CD8-positive, alpha-beta memory T cell (primary cell): Measurements from ENCODE around the gene CCDC182. TPM values are rescaled to one million over a fixed set of nuclear protein-coding genes. Genes with fewer than 3 reads are reported as not detected.

Source experiments
- CTCF ChIA-PET: fragments of 350-600 bp; sonication (Branson Sonifier 250); formaldehyde crosslinking; loops from one replicate; lab custom pipeline; 2021; ENCODE audit warnings: antibody characterized with exemption; lab: Charles Lee
- POLR2A ChIA-PET: fragments of 350-600 bp; sonication (Branson Sonifier 250); formaldehyde crosslinking; loops from one replicate; lab custom pipeline; 2021; ENCODE audit warnings: antibody characterized with exemption; lab: Charles Lee
- DNase-seq, 5 donors: peaks; one replicate each; pipeline versions ENCODE4 v3.0.0 to v3.0.0-alpha.2; 2020 to 2022; ENCODE audit warnings: mixed read lengths in 1 of 5
- H3K27ac ChIP-seq: one replicate; pipeline ENCODE4 v1.7.0; 2013; ENCODE audit warnings: low read depth, mild to moderate bottlenecking, low read length, moderate library complexity
- H3K27me3 ChIP-seq: 2 replicates; pipeline ENCODE4 v1.7.0; 2013; ENCODE audit warnings: low read length, mild to moderate bottlenecking; ENCODE audit not compliant: insufficient read depth, poor library complexity, severe bottlenecking
- H3K36me3 ChIP-seq: 2 replicates; pipeline ENCODE4 v1.7.0; 2013; ENCODE audit warnings: mild to moderate bottlenecking, low read length, moderate library complexity; ENCODE audit not compliant: insufficient read depth
- H3K4me1 ChIP-seq: 2 replicates; pipeline ENCODE4 v1.7.0; 2013; ENCODE audit warnings: mild to moderate bottlenecking, low read length, moderate library complexity; ENCODE audit not compliant: insufficient read depth
- H3K4me3 ChIP-seq: 2 replicates; pipeline ENCODE4 v1.7.0; 2013; ENCODE audit warnings: mild to moderate bottlenecking, low read length
- H3K9me3 ChIP-seq: 2 replicates; pipeline ENCODE4 v1.7.0; 2013; ENCODE audit warnings: mild to moderate bottlenecking, low read length
- H3K27ac Mint-ChIP-seq, 8 donors: one replicate each; pipeline ENCODE4 v1.8.0; 2020 to 2021; ENCODE audit warnings: mixed read lengths in 8 of 8, mild to moderate bottlenecking in 6 of 8, inconsistent platforms in 3 of 8, moderate library complexity in 3 of 8
- H3K27me3 Mint-ChIP-seq, 2 donors: one replicate each; pipeline ENCODE4 v1.8.0; 2020 to 2021; ENCODE audit warnings: mixed read lengths in 2 of 2, mild to moderate bottlenecking in 1 of 2, moderate library complexity in 1 of 2
- H3K36me3 Mint-ChIP-seq, 3 donors: one replicate each; pipeline ENCODE4 v1.8.0; 2020 to 2021; ENCODE audit warnings: mixed read lengths in 3 of 3, inconsistent platforms in 1 of 3, mild to moderate bottlenecking in 1 of 3
- H3K4me1 Mint-ChIP-seq, 3 donors: one replicate each; pipeline ENCODE4 v1.8.0; 2020 to 2021; ENCODE audit warnings: mixed read lengths in 3 of 3, inconsistent platforms in 1 of 3, mild to moderate bottlenecking in 1 of 3
- H3K4me3 Mint-ChIP-seq, 7 donors: one replicate each; pipeline ENCODE4 v1.8.0; 2020 to 2021; ENCODE audit warnings: mixed read lengths in 7 of 7, mild to moderate bottlenecking in 6 of 7, moderate library complexity in 4 of 7, inconsistent platforms in 2 of 7
- H3K9me3 Mint-ChIP-seq, 5 donors: one replicate each; pipeline ENCODE4 v1.8.0; 2020 to 2022; ENCODE audit warnings: mixed read lengths in 5 of 5, mild to moderate bottlenecking in 3 of 5, moderate library complexity in 2 of 5, inconsistent platforms in 1 of 5
- polyA plus RNA-seq: library from polyadenylated mRNA; unstranded; fragments of 300-500 nt; fragmentation: Illumina TruSeq; gene quantifications from one replicate; pipeline ENCODE4 v1.2.3, GENCODE V29; 2021
- total RNA-seq, 2 experiments: library from RNA; stranded (reverse); gene quantifications; one replicate each; pipeline ENCODE4 v1.2.3, GENCODE V29; 2021

Gene CCDC182
- total and polyA plus RNA-seq, 3 experiments from 2014 or later: not detected

- no peaks in the 10 kb centered on the region for H3K4me1 ChIP-seq
- H3K4me3 ChIP-seq: no peak overlapping the region
- DNase-seq: no peak
- no peak overlapping the region for H3K4me3 Mint-ChIP-seq
- ChIA-PET CTCF (interaction anchor here (1.5 kb wide), 1 partner anchor 14 kb away, joined by 3 read pairs; no protein-coding TSS in a partner anchor), POLR2A (no interaction called here)
- H3K27me3 Mint-ChIP-seq: peaks cover 23 to 46% of the 10 kb centered on the region in 2 donors
- peaks cover 0 to 4% (median 0%) of the 10 kb centered on the region in 3 donors for H3K36me3 Mint-ChIP-seq
- H3K9me3 Mint-ChIP-seq: peaks cover 0 to 6% (median 0%) of the 10 kb centered on the region in 5 donors
- no peaks in the 10 kb centered on the region for H3K4me1 Mint-ChIP-seq
- H3K27ac ChIP-seq: no peak overlapping the region
- H3K27me3 ChIP-seq: no peaks in the 10 kb centered on the region
- H3K36me3 ChIP-seq: no peaks in the 10 kb centered on the region
- H3K27ac Mint-ChIP-seq: no peak overlapping the region
- H3K9me3 ChIP-seq: no peaks in the 10 kb centered on the region
Observed at GRCh38 chr17:57714665-57715180, 30.4 kb downstream of the CCDC182 start.

- no peak overlapping the region for H3K4me3 ChIP-seq
- H3K4me1 ChIP-seq: no peaks in the 10 kb centered on the region
- no peak for DNase-seq
- Mint-ChIP-seq H3K27ac (no peak overlapping the region), H3K4me1 (no peaks in the 10 kb centered on the region), H3K4me3 (no peak overlapping the region), H3K27me3 (peaks cover 23 to 46% of the 10 kb centered on the region in 2 donors), H3K36me3 (peaks cover 0 to 4% (median 0%) of the 10 kb centered on the region in 3 donors), H3K9me3 (peaks cover 0 to 6% (median 0%) of the 10 kb centered on the region in 5 donors)
- no peak overlapping the region for H3K27ac ChIP-seq
- H3K9me3 ChIP-seq: no peaks in the 10 kb centered on the region
- no peaks in the 10 kb centered on the region for H3K36me3 ChIP-seq
- ChIA-PET CTCF (no interaction called here), POLR2A (no interaction called here)
- no peaks in the 10 kb centered on the region for H3K27me3 ChIP-seq
Observed at GRCh38 chr17:57713140-57713539, 32.0 kb downstream of the CCDC182 start.

GRCh38 chr17:57708410-57708809 is 36.7 kb downstream of the CCDC182 start:
- Mint-ChIP-seq H3K36me3 (peaks cover 0 to 4% (median 0%) of the 10 kb centered on the region in 3 donors), H3K27me3 (peaks cover 3 to 12% of the 10 kb centered on the region in 2 donors), H3K9me3 (peaks cover 0 to 6% (median 0%) of the 10 kb centered on the region in 5 donors), H3K4me3 (no peak overlapping the region), H3K4me1 (peaks cover 5 to 12% (median 6%) of the 10 kb centered on the region in 3 donors), H3K27ac (peak overlapping the region in 1 of 8 donors; percentile 4)
- Histone ChIP-seq H3K4me3 (no peak overlapping the region), H3K27ac (no peak overlapping the region), H3K9me3 (no peaks in the 10 kb centered on the region), H3K4me1 (no peaks in the 10 kb centered on the region), H3K27me3 (no peaks in the 10 kb centered on the region), H3K36me3 (no peaks in the 10 kb centered on the region)
- CTCF ChIA-PET: no interaction called here
- POLR2A ChIA-PET: no interaction called here
- no peak for DNase-seq

GRCh38 chr17:57707892-57708291 is 37.2 kb downstream of the CCDC182 start:
- peaks cover 0 to 7% of the 10 kb centered on the region in 2 donors for H3K27me3 Mint-ChIP-seq
- H3K36me3 ChIP-seq: no peaks in the 10 kb centered on the region
- H3K27ac ChIP-seq: no peak overlapping the region
- H3K4me3 Mint-ChIP-seq: no peak overlapping the region
- no peak overlapping the region for H3K4me3 ChIP-seq
- no peak for DNase-seq
- POLR2A ChIA-PET: no interaction called here
- H3K36me3 Mint-ChIP-seq: peaks cover 0 to 4% (median 0%) of the 10 kb centered on the region in 3 donors
- CTCF ChIA-PET: no interaction called here
- H3K27ac Mint-ChIP-seq: peak overlapping the region in 1 of 8 donors; percentile 84
- no peaks in the 10 kb centered on the region for H3K9me3 ChIP-seq
- H3K27me3 ChIP-seq: no peaks in the 10 kb centered on the region
- H3K9me3 Mint-ChIP-seq: peaks cover 0 to 6% (median 0%) of the 10 kb centered on the region in 5 donors
- peaks cover 5 to 12% (median 6%) of the 10 kb centered on the region in 3 donors for H3K4me1 Mint-ChIP-seq
- H3K4me1 ChIP-seq: no peaks in the 10 kb centered on the region

GRCh38 chr17:57706761-57707160 is 38.3 kb downstream of the CCDC182 start:
- H3K4me3 ChIP-seq: no peak overlapping the region
- Mint-ChIP-seq H3K27me3 (peaks cover 0 to 6% of the 10 kb centered on the region in 2 donors), H3K4me1 (peaks cover 5 to 12% (median 6%) of the 10 kb centered on the region in 3 donors), H3K36me3 (peaks cover 0 to 4% (median 0%) of the 10 kb centered on the region in 3 donors), H3K4me3 (no peak overlapping the region), H3K27ac (peak overlapping the region in 4 of 8 donors; percentile 1 to 74 (median 25)), H3K9me3 (peaks cover 0 to 6% (median 0%) of the 10 kb centered on the region in 5 donors)
- ChIA-PET POLR2A (no interaction called here), CTCF (no interaction called here)
- H3K27ac ChIP-seq: no peak overlapping the region
- no peaks in the 10 kb centered on the region for H3K9me3 ChIP-seq
- no peak for DNase-seq
- H3K27me3 ChIP-seq: no peaks in the 10 kb centered on the region
- H3K36me3 ChIP-seq: no peaks in the 10 kb centered on the region
- H3K4me1 ChIP-seq: no peaks in the 10 kb centered on the region

GRCh38 chr17:57705921-57706695 is 39.0 kb downstream of the CCDC182 start:
- Mint-ChIP-seq H3K4me1 (peaks cover 5 to 12% (median 6%) of the 10 kb centered on the region in 3 donors), H3K27me3 (no peaks in the 10 kb centered on the region), H3K9me3 (peaks cover 0 to 6% (median 0%) of the 10 kb centered on the region in 5 donors), H3K4me3 (no peak overlapping the region), H3K27ac (peak overlapping the region in 5 of 8 donors; percentile 1 to 47 (median 9)), H3K36me3 (peaks cover 0 to 2% (median 0%) of the 10 kb centered on the region in 3 donors)
- no peaks in the 10 kb centered on the region for H3K9me3 ChIP-seq
- DNase-seq: no peak
- H3K4me1 ChIP-seq: no peaks in the 10 kb centered on the region
- ChIA-PET POLR2A (no interaction called here), CTCF (interaction anchor here (0.6 to 1.5 kb wide), 2 partner anchors 42 to 872 kb away, joined by 3 read pairs; no protein-coding TSS in a partner anchor)
- no peaks in the 10 kb centered on the region for H3K27me3 ChIP-seq
- no peak overlapping the region for H3K4me3 ChIP-seq
- no peak overlapping the region for H3K27ac ChIP-seq
- no peaks in the 10 kb centered on the region for H3K36me3 ChIP-seq

- no peak overlapping the region for H3K27ac ChIP-seq
- no peak for DNase-seq
- no peaks in the 10 kb centered on the region for H3K36me3 Mint-ChIP-seq
- no peaks in the 10 kb centered on the region for H3K9me3 ChIP-seq
- H3K4me3 Mint-ChIP-seq: no peak overlapping the region
- no peaks in the 10 kb centered on the region for H3K27me3 Mint-ChIP-seq
- H3K4me1 Mint-ChIP-seq: peaks cover 5 to 14% (median 8%) of the 10 kb centered on the region in 3 donors
- ChIA-PET POLR2A (no interaction called here), CTCF (no interaction called here)
- no peaks in the 10 kb centered on the region for H3K4me1 ChIP-seq
- H3K9me3 Mint-ChIP-seq: no peaks in the 10 kb centered on the region
- no peak overlapping the region for H3K4me3 ChIP-seq
- H3K27me3 ChIP-seq: no peaks in the 10 kb centered on the region
- no peaks in the 10 kb centered on the region for H3K36me3 ChIP-seq
- peak overlapping the region in 2 of 8 donors; percentile 8 to 71 for H3K27ac Mint-ChIP-seq
Observed at GRCh38 chr17:57704448-57704847, 40.7 kb downstream of the CCDC182 start.

- H3K27me3 Mint-ChIP-seq: no peaks in the 10 kb centered on the region
Observed at GRCh38 chr17:57703273-57703672, 41.8 kb downstream of the CCDC182 start.

More at GRCh38 chr17:57703273-57703672, 41.8 kb downstream of the CCDC182 start:
- H3K4me3 Mint-ChIP-seq: no peak overlapping the region
- H3K4me1 ChIP-seq: peaks cover 4% of the 10 kb centered on the region
- no peak overlapping the region for H3K27ac ChIP-seq
- POLR2A ChIA-PET: no interaction called here
- DNase-seq: no peak
- no peaks in the 10 kb centered on the region for H3K36me3 Mint-ChIP-seq
- H3K4me1 Mint-ChIP-seq: peaks cover 5 to 19% (median 12%) of the 10 kb centered on the region in 3 donors
- no peaks in the 10 kb centered on the region for H3K27me3 ChIP-seq
- CTCF ChIA-PET: no interaction called here
- no peaks in the 10 kb centered on the region for H3K9me3 Mint-ChIP-seq
- no peaks in the 10 kb centered on the region for H3K36me3 ChIP-seq
- H3K27ac Mint-ChIP-seq: peak overlapping the region in 1 of 8 donors; percentile 38
- no peaks in the 10 kb centered on the region for H3K9me3 ChIP-seq
- no peak overlapping the region for H3K4me3 ChIP-seq
